GM18907 (cell line): ENCODE measurements around the gene CD300LB.
"Not testable (repeated sequence)": the region's sequence is repeated elsewhere in the genome, so short reads cannot be mapped to it uniquely, and the experiment has no call there.

ENCODE experiments used
- ATAC-seq: cut with Tn5 transposase; IDR thresholded peaks from one replicate; pipeline ENCODE4 v1.9.1; 2021; ENCODE audit warnings: mild to moderate bottlenecking, moderate library complexity; ENCODE audit not compliant: unreplicated experiment

Gene CD300LB

GRCh38 chr17:74531231-74531761 lies at the start of gene CD300LB:
Gene CD300LB (minus strand): TSS chr17:74531475. CDS start chr17:74531350, 125 bp downstream.
- peak; percentile 40 for ATAC-seq

GRCh38 chr17:74579900-74580299 lies 48.6 kb upstream of the CD300LB start:
- no peak for ATAC-seq

DNA sequence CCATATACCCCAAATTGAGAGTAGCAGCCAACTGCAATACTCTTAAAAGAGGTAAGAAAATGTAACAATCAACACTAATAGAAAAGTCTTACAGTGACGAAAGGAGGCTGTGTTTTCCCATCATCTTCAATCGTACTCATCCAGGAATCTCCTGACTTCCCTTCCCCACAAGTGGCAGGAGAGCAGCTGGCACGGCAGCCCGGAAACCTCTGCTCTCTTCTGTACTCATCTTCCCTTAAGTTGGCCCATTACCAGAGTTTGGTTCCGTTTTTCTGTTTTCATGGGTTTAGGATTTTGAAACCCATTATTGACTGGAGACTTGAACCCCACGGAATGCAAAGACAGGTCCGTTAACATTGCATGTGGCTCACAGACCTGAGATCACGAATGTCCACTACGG lies 47.7 kb upstream of the CD300LB start:
- ATAC-seq = no peak

GRCh38 chr17:74574489-74575142 lies 43.3 kb upstream of the CD300LB start:
- no peak for ATAC-seq

- not testable (repeated sequence) for ATAC-seq
Observed at GRCh38 chr17:74573635-74574034, 42.4 kb upstream of the CD300LB start.

- ATAC-seq = no peak
Observed at GRCh38 chr17:74573169-74573568, 41.9 kb upstream of the CD300LB start.

DNA sequence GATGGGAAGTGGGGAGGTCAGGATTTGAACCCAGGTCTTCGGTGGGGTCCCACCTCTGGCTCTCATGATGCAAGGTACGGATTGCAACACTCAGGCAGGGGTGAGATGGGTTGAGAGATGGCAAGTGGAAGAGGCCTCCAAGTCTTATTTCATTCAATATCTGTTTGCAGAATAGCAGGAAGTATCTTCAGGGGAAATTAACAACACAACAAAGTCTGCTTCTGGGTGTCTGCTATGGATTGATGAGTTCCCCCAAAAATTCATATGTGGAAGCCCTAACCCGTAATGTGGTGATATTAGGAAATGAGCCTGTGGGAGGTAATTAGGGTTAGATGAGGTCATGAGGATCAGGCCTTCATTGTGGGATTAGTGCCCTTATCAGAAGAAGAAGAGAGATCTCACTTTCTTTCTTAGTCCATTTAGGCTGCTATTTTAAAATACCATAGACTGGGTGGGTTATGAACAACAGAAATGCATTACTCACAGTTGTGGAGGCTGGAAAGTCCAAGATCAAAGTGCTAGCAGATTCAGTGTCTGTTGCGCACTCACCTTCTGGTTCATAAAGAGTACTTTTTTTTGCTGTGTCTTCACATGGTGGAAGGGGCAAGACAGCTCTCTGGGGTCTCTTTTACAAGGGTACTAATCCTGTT lies 40.5 kb upstream of the CD300LB start:
- ATAC-seq = no peak

GRCh38 chr17:74569020-74570003 lies 38.0 kb upstream of the CD300LB start:
- no peak for ATAC-seq

- no peak for ATAC-seq
Observed at GRCh38 chr17:74568106-74568873, 37.0 kb upstream of the CD300LB start.

- ATAC-seq = no peak
Observed at GRCh38 chr17:74567397-74567796, 36.1 kb upstream of the CD300LB start, which contains the start of gene CD300H. Gene CD300H (minus strand): TSS chr17:74567509.

- no peak for ATAC-seq
Observed at GRCh38 chr17:74566132-74566753, 35.0 kb upstream of the CD300LB start.

GRCh38 chr17:74565126-74565525 lies 33.9 kb upstream of the CD300LB start:
- no peak for ATAC-seq

GRCh38 chr17:74563358-74563757 lies 32.1 kb upstream of the CD300LB start:
- ATAC-seq = no peak

- no peak for ATAC-seq
Observed at GRCh38 chr17:74561586-74561985, 30.3 kb upstream of the CD300LB start.

DNA sequence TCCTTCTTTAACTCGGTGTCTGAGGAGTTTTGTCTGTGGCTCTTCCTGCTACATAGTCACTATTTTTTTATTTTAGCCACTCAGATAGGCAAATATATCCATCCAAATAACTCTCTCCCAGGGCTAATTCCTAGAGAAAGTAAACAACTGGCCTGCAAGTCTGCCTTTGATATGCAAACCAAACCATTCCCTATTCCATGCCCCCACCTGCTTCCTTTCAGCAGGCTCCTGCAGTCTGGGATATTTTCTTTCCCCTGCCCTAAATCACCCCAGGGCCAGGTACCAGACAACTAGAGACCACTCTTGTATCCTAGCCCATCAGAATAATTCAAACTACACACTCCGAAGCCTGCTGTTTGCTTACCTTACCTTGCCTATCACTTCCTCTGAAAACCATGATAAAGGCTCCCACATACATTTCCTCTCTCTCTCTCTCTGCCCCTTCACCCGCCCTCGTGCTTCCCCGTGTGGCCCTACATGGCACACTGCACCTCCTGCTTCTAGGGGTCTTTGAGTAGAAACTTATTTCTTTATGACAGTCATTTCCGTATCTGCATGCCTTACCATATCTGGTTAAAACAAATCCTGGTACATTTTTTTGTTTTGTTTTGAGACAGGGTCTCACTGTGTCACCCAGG lies 27.7 kb upstream of the CD300LB start:
- no peak for ATAC-seq

- ATAC-seq = not testable (repeated sequence)
Observed at GRCh38 chr17:74558402-74558801, 27.1 kb upstream of the CD300LB start.

GRCh38 chr17:74555427-74555940 lies 24.2 kb upstream of the CD300LB start:
- ATAC-seq = no peak

DNA sequence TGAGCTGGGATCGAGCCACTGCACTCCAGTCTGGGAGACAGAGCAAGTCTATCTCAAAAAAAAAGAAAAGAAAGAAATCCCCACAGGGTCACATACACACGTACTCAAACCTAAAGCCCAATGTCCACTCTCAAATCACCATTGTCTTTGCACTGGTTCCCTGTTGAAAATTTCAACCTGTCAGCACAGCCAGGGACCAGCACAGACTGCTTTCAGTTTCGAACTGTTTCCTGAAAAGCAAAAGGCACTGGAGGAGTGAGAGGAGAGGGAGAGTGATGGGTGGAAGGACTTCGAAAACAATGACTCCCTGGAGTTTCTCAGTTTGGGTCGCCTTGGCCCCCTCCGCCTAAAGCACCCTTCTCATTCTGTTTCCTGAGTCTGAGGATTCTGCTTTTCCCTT lies 23.6 kb upstream of the CD300LB start:
- ATAC-seq = no peak

DNA sequence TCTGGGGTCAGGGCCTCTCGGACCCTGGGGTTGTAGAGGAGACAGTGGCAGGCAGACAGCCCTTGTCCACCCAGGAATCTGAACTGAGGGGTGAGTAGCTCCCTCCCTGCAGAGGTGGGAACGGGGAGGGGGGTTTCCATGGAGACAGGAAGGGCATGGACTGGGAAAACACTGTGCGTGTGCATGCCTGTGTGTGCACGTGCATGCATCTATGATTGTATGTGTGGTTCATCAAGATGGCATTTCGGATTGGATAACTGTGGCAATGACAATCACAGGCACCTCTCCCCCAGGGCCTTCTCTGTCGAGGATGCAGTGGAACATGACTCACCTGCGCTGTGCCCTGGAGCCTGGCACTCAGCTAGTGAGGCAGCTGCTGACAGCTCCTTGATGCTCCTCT lies 20.8 kb upstream of the CD300LB start:
- no peak for ATAC-seq
